ENCODE data around the gene C1orf167. TPM values are rescaled to one million over a fixed set of nuclear protein-coding genes. Genes with fewer than 3 reads are reported as not detected.

C1orf167 gene
- total and polyA plus RNA-seq, 10 of the 15 experiments (the other 5 are each of a cell fraction or from before 2014, with no cell fraction given): 0.17 to 0.31 TPM; not detected in 8

GRCh38 chr1:11764519-11764918 is 2.5 kb downstream of the C1orf167 start:
- TF ChIP-seq BHLHE40 (IDR thresholded peaks at IDR 0.05; ENCODE audit: borderline replicate concordance in 1 of 2, low read depth in 2 of 2, low read length in 1 of 2): no peak
- no peak for TF ChIP-seq RCOR1 (conservative IDR thresholded peaks at IDR 0.05; ENCODE audit: low read depth, low read length)
- no peak for TF ChIP-seq ZBED1 (IDR thresholded peaks at IDR 0.05; ENCODE audit: borderline replicate concordance)
- no peak for TF ChIP-seq NKRF (conservative IDR thresholded peaks at IDR 0.05)
- no peak for TF ChIP-seq JUND (IDR thresholded peaks at IDR 0.05; ENCODE audit: low read depth, low read length)
- TF ChIP-seq JUNB (IDR thresholded peaks at IDR 0.05): no peak
- TF ChIP-seq ZBTB4 (CRISPR knock-in tag; IDR thresholded peaks at IDR 0.05): no peak
- no peak overlapping the region for H3K4me3 ChIP-seq
- POLR2A ChIA-PET: no interaction called here
- intact Hi-C loops (cut with micrococcal nuclease; ENCODE audit: unreplicated experiment) (no loop called here), in situ Hi-C loops (cut with MboI) (no loop called here)
- H3K4me2 ChIP-seq (ENCODE audit: control insufficient read depth, insufficient read depth): no peak overlapping the region
- no peaks in the 10 kb centered on the region for H4K20me1 ChIP-seq (ENCODE audit: control insufficient read depth, insufficient read depth)
- no peak overlapping the region for H3K27ac ChIP-seq (ENCODE audit: control insufficient read depth, insufficient read depth)
- H3K36me3 ChIP-seq (ENCODE audit: control insufficient read depth in 2 of 2, insufficient read depth in 2 of 2, low read length in 1 of 2): no peaks in the 10 kb centered on the region
- FAIRE-seq: no peak
- DNase-seq (ENCODE audit: low read depth, low spot score): no peak
- no peaks in the 10 kb centered on the region for H3K79me2 ChIP-seq (ENCODE audit: control insufficient read depth, insufficient read depth, low read length)
- no peak for ATAC-seq
- no peak overlapping the region for H3K9ac ChIP-seq (ENCODE audit: control insufficient read depth, insufficient read depth, low read length)
- CTCF ChIA-PET: interaction anchor here (1.7 kb wide), 1 partner anchor 20 kb away, joined by 5 read pairs; no protein-coding TSS in a partner anchor
- no peaks in the 10 kb centered on the region; a peak in 1 of 4 replicates for H3K27me3 ChIP-seq (replicated peaks in 1 of 2; ENCODE audit: control insufficient read depth in 2 of 2, insufficient read depth in 2 of 2, low read length in 1 of 2)
- no peaks in the 10 kb centered on the region for H3K9me3 ChIP-seq (replicated peaks; ENCODE audit: control insufficient read depth, insufficient read depth, low read length)
- WGBS (ENCODE audit: insufficient coverage, insufficient replicate concordance, low lambda C conversion rate, missing lambda C conversion rate): 17% methylated on average over 7 of the region's 7 CpGs
- H2AFZ ChIP-seq (ENCODE audit: control insufficient read depth, low read depth, low read length): no peak overlapping the region
- BruUV-seq (replicated peaks): no TSS peak
- H3K4me1 ChIP-seq (ENCODE audit: control insufficient read depth, insufficient read depth, low read length): no peaks in the 10 kb centered on the region
- RAD21 ChIA-PET (ENCODE audit: unreplicated experiment): no interaction called here
- SMC1A ChIA-PET (ENCODE audit: uncharacterized antibody, unreplicated experiment): no interaction called here
